ENCODE data around the gene ADGRE3.

DNA sequence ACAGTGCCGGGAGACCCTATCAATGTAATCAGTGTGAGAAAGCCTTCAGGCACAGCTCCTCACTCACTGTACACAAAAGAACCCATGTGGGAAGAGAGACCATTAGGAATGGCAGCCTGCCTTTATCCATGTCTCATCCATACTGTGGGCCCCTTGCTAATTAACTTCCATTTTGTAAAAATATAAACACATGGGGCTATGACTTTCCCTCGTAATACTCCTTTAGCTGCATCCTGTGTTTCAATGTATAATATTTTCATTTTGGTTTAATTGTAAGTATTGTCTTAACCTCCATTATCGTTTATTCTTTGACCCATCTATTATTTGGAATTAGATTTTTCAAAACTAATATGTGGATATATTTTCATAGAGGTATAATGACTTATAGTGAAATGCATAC, 44.5 kb upstream of the ADGRE3 start:
- TF ChIP-seq TEAD4 (CRISPR knock-in tag; IDR thresholded peaks at IDR 0.05) (no peak), CREB1 (CRISPR knock-in tag; IDR thresholded peaks at IDR 0.05) (no peak), NR2C2 (CRISPR knock-in tag; IDR thresholded peaks at IDR 0.05) (no peak), JUN (CRISPR knock-in tag; IDR thresholded peaks at IDR 0.05) (no peak), PRRX2 (CRISPR knock-in tag; IDR thresholded peaks at IDR 0.05) (no peak), SP1 (CRISPR knock-in tag; conservative IDR thresholded peaks at IDR 0.05) (no peak), NR3C1 (CRISPR knock-in tag; conservative IDR thresholded peaks at IDR 0.05; ENCODE audit: low read depth) (no peak)
- TF ChIP-seq, protein P1, sequence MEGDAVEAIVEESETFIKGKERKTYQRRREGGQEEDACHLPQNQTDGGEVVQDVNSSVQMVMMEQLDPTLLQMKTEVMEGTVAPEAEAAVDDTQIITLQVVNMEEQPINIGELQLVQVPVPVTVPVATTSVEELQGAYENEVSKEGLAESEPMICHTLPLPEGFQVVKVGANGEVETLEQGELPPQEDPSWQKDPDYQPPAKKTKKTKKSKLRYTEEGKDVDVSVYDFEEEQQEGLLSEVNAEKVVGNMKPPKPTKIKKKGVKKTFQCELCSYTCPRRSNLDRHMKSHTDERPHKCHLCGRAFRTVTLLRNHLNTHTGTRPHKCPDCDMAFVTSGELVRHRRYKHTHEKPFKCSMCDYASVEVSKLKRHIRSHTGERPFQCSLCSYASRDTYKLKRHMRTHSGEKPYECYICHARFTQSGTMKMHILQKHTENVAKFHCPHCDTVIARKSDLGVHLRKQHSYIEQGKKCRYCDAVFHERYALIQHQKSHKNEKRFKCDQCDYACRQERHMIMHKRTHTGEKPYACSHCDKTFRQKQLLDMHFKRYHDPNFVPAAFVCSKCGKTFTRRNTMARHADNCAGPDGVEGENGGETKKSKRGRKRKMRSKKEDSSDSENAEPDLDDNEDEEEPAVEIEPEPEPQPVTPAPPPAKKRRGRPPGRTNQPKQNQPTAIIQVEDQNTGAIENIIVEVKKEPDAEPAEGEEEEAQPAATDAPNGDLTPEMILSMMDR (IDR thresholded peaks at IDR 0.05): no peak
- TF ChIP-seq, protein P2, sequence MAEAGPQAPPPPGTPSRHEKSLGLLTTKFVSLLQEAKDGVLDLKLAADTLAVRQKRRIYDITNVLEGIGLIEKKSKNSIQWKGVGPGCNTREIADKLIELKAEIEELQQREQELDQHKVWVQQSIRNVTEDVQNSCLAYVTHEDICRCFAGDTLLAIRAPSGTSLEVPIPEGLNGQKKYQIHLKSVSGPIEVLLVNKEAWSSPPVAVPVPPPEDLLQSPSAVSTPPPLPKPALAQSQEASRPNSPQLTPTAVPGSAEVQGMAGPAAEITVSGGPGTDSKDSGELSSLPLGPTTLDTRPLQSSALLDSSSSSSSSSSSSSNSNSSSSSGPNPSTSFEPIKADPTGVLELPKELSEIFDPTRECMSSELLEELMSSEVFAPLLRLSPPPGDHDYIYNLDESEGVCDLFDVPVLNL (CRISPR knock-in tag; IDR thresholded peaks at IDR 0.05; ENCODE audit: borderline replicate concordance, low read depth): no peak
- TF ChIP-seq, protein P3, sequence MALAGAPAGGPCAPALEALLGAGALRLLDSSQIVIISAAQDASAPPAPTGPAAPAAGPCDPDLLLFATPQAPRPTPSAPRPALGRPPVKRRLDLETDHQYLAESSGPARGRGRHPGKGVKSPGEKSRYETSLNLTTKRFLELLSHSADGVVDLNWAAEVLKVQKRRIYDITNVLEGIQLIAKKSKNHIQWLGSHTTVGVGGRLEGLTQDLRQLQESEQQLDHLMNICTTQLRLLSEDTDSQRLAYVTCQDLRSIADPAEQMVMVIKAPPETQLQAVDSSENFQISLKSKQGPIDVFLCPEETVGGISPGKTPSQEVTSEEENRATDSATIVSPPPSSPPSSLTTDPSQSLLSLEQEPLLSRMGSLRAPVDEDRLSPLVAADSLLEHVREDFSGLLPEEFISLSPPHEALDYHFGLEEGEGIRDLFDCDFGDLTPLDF (CRISPR knock-in tag; IDR thresholded peaks at IDR 0.05): no peak
- TF ChIP-seq, protein P4, sequence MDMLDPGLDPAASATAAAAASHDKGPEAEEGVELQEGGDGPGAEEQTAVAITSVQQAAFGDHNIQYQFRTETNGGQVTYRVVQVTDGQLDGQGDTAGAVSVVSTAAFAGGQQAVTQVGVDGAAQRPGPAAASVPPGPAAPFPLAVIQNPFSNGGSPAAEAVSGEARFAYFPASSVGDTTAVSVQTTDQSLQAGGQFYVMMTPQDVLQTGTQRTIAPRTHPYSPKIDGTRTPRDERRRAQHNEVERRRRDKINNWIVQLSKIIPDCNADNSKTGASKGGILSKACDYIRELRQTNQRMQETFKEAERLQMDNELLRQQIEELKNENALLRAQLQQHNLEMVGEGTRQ (CRISPR knock-in tag; IDR thresholded peaks at IDR 0.05): no peak
